Retina (tissue), 1 donor: ENCODE results near the gene RAB8A.
A peak's percentile ranks its signal among the peaks of the same experiment; 100 is the strongest.
"Not testable (repeated sequence)": the region's sequence is repeated elsewhere in the genome, so short reads cannot be mapped to it uniquely, and the experiment has no call there.

Experiments
- DNase-seq: peaks from one replicate; pipeline ENCODE4 v3.0.0-alpha.2; 2016

The RAB8A gene

GRCh38 chr19:16078759-16079707, 32.7 kb upstream of the RAB8A start:
- peak; percentile 24 for DNase-seq

GRCh38 chr19:16084067-16084685, 27.5 kb upstream of the RAB8A start:
- no peak for DNase-seq

GRCh38 chr19:16085115-16085514, 26.6 kb upstream of the RAB8A start:
- no peak for DNase-seq

DNA sequence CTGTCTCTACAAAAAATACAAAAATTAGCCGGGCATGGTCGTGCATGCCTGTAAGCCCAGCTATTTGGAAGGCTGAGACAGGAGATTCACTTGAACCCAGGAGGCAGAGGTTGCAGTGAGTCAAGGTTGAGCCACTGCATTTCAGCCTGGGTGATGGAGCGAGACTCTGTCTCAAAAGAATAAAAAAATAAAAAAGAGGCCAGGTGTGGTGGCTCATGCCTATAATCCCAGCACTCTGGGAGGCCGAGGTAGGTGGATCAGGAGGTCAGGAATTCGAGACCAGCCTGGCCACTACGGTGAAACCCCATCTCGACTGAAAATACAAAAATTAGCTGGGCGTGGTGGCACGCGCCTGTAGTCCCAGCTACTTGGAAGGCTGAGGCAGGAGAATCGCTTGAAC, 24.3 kb upstream of the RAB8A start:
- not testable (repeated sequence) for DNase-seq

DNA sequence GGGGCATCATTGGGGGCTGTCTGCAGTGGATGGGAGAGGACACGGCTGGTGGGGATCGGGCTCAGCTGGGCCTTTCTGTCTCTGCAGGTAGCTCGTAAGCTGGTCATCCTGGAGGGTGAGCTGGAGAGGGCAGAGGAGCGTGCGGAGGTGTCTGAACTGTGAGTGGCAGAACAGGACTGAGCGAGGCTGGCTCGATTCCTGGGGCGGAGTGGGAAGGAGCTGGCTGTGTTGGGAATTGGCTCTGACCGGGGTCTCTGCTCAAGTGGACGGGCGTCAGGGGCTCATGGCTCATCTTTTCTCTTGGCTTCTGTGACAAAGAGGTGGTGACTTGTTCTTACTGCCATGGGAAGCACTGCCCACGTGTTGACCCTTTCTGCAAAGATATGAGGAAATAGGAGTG, 23.7 kb upstream of the RAB8A start:
- no peak for DNase-seq

GRCh38 chr19:16088351-16089009, 23.2 kb upstream of the RAB8A start:
- DNase-seq: no peak

- DNase-seq: no peak
Measured at GRCh38 chr19:16089010-16089846, 22.5 kb upstream of the RAB8A start.

DNA sequence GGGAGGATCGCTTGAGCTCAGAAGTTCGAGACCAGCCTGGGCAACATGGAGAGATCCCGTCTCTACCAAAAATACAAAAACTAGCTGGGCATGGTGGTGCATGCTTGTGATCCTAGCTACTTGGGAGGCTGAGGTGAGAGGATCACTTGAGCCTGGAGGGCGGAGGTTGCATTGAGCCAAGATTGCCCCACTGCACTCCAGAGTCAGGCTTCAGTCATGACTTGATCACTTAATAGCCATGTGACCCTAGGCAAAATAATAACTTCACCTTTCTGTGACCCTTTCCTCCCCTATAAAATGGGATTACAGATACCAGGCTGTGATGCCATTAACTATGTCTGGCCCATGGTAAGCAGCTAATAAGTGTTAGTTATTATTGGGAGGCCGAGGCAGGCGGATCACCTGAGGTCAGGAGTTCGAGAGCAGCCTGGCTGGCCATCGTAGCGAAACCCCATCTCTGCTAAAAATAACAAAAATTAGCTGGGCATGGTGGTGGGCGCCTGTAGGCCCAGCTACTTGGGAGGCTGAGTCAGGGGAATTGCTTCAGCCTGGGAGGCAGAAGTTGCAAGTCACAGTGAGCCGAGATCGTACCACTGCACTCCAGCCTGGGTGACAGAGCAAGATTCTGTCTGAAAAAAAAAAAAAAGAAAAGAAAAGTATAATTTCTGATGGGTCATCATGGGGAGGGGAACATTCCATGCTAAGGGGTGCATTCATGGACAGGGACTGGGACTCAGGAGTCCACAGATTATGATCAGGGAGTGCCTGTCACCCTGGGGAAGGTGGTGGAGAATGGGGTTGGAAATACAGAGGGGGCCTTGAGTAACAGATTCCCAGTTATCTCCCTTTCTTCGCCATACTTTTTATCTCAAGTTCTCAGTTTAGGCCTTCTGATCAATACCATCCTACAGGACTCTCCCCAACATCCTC, 19.9 kb upstream of the RAB8A start:
- DNase-seq: no peak

GRCh38 chr19:16094360-16095070, 17.2 kb upstream of the RAB8A start:
- DNase-seq: no peak

GRCh38 chr19:16095071-16095571, 16.6 kb upstream of the RAB8A start:
- DNase-seq: no peak

DNA sequence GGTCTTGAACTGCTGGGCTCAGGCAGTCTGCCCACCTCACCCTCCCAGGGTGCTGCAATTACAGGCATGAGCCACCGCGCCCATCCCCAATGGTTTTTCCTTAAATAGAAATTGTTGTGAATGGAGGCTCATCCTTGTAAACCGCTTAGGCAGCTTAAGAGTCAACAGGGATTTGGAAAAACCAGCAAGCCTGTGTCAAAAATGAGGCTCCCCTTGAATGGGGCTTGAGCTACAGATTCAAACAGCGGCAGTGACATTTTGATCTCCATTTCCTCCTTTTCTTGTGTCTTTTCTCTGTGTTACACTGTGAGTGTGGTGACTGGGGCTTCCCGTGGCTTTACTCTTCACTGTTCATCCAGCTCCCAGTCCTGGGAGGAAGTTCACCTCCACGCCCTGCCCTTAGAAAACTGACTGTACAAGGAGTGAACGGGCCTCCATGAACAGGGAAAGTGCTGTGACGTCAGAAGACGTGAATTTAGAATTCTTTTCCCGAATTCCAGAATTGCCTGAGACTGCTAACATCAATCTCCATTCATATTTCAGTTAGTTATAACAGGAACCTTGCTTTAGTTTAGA, 15.3 kb upstream of the RAB8A start:
- no peak for DNase-seq

DNA sequence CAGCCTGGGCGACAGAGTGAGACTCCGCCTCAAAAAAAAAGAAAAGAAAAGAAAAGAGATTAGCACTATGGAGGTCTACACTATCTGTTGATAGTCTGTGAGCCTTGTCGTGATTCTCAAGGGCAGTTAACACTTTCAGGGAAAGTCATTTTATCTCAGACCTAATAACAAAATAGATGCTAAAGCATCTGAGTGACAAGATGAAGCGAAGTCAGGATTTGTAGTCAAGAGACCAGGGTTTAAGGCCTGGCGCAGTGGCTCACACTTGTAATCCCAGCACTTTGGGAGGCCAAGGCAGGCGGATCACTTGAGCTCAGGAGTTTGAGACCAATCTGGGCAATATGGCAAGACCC, 13.3 kb upstream of the RAB8A start:
- DNase-seq: no peak

GRCh38 chr19:16098821-16099220, 12.9 kb upstream of the RAB8A start:
- DNase-seq: no peak

- not testable (repeated sequence) for DNase-seq
Measured at GRCh38 chr19:16099314-16099965, 12.2 kb upstream of the RAB8A start.

- DNase-seq: no peak
Measured at GRCh38 chr19:16100524-16100923, 11.2 kb upstream of the RAB8A start.

- DNase-seq: no peak
Measured at GRCh38 chr19:16104722-16105121, 7.0 kb upstream of the RAB8A start.

GRCh38 chr19:16106121-16106520, 5.6 kb upstream of the RAB8A start:
- DNase-seq: no peak

GRCh38 chr19:16111909-16112752, 442 bp downstream of the RAB8A start:
- no peak for DNase-seq

DNA sequence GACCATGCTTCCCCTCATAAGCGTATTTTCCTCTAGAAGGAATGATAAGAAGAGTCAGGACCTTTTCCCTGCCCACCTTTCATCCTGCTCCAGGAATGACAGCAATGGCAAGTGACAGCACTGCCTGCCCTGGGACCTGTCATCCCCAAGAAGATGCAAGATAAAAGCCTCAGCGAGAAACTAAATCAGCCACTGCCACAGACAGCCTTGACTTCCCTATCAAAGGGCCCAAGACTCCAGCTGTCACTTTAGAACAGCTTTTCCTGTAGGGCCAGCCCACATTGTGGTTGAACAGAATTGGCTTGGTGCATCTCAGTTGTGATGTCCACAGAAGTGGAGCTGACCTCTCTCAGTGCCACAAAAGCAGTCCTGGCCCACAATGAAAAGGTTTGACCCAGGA, 1.1 kb downstream of the RAB8A start:
- DNase-seq: no peak
